Left ventricle myocardium inferior (tissue), 1 donor: ENCODE measurements around the gene HPSE. TPM values are rescaled to one million over a fixed set of nuclear protein-coding genes. Genes with fewer than 3 reads are reported as not detected.

Experiments used
- DNase-seq: peaks from one replicate; pipeline ENCODE4 v3.0.0-alpha.2; 2020
- H3K27ac ChIP-seq: fragments of 200-600 bp; replicated peaks from 2 replicates; pipeline ENCODE4 v1.8.0; 2021
- H3K27me3 ChIP-seq: fragments of 200-600 bp; 2 replicates; pipeline ENCODE4 v1.8.0; 2021; ENCODE audit warnings: low read depth
- H3K36me3 ChIP-seq: fragments of 200-600 bp; 2 replicates; pipeline ENCODE4 v1.8.0; 2021
- H3K4me1 ChIP-seq: fragments of 200-600 bp; 2 replicates; pipeline ENCODE4 v1.8.0; 2021
- H3K4me3 ChIP-seq: fragments of 200-600 bp; 2 replicates; pipeline ENCODE4 v1.8.0; 2021; ENCODE audit warnings: mild to moderate bottlenecking, moderate library complexity
- H3K9me3 ChIP-seq: fragments of 200-600 bp; replicated peaks from 2 replicates; pipeline ENCODE4 v1.8.0; 2021
- intact Hi-C: fragments of 100-400 bp; cut with micrococcal nuclease; formaldehyde crosslinking; loops from one replicate; pipeline ENCODE4 v1.11.0; 2022
- total RNA-seq: library from RNA; stranded (reverse); fragmentation: NEBNext Ultra II Directional; extraction: Animal tissue kit (Norgen Biotek cat#: 25700); gene quantifications from one replicate; pipeline ENCODE4 v1.2.1, GENCODE V29; 2021
- TF ChIP-seq, protein P1 (sequence below): fragments of 200-600 bp; IDR thresholded peaks from 2 replicates; pipeline ENCODE4 v1.8.0; 2021; ENCODE audit warnings: antibody characterized with exemption, mild to moderate bottlenecking, borderline replicate concordance
- donor health status: DM: no; HTN: yes; CAD: no; lungs with severe emphysema.

The HPSE gene
- total RNA-seq, 1 donor from 2014 or later = 1.1 TPM

DNA sequence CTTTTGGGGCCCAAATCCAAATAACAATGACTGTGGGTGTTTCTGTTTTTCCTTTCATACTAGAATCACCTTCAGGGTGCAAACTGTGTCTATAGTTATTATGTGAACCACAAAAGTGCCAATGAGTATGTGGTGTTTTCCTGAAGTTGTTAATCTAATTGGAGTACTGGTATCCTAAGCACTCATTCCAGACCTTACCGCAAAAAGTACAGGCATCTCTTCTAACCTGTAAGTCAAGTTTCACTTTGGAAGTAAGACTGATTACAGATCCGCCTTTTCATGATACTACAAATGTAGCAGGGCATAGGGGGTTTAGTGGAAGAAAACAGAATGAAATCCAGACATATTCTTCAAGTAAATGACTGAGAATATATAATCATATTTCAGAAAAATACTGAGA, 66.2 kb downstream of the HPSE start:
- TF ChIP-seq, protein P1, sequence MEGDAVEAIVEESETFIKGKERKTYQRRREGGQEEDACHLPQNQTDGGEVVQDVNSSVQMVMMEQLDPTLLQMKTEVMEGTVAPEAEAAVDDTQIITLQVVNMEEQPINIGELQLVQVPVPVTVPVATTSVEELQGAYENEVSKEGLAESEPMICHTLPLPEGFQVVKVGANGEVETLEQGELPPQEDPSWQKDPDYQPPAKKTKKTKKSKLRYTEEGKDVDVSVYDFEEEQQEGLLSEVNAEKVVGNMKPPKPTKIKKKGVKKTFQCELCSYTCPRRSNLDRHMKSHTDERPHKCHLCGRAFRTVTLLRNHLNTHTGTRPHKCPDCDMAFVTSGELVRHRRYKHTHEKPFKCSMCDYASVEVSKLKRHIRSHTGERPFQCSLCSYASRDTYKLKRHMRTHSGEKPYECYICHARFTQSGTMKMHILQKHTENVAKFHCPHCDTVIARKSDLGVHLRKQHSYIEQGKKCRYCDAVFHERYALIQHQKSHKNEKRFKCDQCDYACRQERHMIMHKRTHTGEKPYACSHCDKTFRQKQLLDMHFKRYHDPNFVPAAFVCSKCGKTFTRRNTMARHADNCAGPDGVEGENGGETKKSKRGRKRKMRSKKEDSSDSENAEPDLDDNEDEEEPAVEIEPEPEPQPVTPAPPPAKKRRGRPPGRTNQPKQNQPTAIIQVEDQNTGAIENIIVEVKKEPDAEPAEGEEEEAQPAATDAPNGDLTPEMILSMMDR = no peak
- Histone ChIP-seq H3K27ac (no peak overlapping the region), H3K36me3 (peaks cover 80% of the 10 kb centered on the region), H3K4me3 (no peak overlapping the region), H3K9me3 (no peaks in the 10 kb centered on the region), H3K4me1 (no peaks in the 10 kb centered on the region), H3K27me3 (no peaks in the 10 kb centered on the region)
- no peak for DNase-seq
- intact Hi-C loops = loop anchor here (10.0 kb wide), 1 partner anchor 214 kb away; no protein-coding TSS in a partner anchor

DNA sequence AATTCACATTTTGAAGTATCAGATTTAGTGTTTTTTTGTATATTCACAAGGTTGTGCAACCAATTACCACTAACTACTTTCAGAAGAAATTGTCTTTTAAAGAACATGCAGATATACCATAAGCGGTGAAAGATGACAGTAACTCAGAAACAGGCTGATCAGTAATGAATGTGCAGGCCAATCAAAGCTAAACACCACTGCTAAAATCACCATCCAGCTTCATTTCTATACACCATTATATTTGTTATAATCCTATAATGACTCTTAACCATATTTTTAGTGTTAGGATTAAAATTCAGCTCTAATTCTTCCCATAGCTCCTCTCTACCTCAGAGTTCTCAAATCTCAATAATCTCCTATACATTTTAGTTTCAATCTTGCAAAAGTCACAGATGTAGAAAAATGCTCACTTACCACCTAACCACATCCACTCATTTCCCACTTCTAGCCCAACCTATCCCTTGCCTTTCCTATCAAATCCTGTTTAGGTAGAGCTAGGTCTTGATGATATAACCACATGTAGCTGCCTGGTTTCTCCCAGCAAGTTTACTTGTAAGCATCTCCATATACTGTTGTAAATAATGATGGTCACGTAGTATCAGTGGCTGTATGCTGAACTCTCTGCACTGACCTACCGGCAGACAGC, 66.7 kb downstream of the HPSE start:
- intact Hi-C loops = loop anchor here (10.0 kb wide), 1 partner anchor 213 kb away; no protein-coding TSS in a partner anchor
- TF ChIP-seq, protein P1 = no peak
- DNase-seq = no peak
- no peaks in the 10 kb centered on the region for H3K9me3 ChIP-seq
- peaks cover 78% of the 10 kb centered on the region for H3K36me3 ChIP-seq
- no peaks in the 10 kb centered on the region for H3K4me1 ChIP-seq
- no peak overlapping the region for H3K27ac ChIP-seq
- no peaks in the 10 kb centered on the region for H3K27me3 ChIP-seq
- H3K4me3 ChIP-seq = no peak overlapping the region

DNA sequence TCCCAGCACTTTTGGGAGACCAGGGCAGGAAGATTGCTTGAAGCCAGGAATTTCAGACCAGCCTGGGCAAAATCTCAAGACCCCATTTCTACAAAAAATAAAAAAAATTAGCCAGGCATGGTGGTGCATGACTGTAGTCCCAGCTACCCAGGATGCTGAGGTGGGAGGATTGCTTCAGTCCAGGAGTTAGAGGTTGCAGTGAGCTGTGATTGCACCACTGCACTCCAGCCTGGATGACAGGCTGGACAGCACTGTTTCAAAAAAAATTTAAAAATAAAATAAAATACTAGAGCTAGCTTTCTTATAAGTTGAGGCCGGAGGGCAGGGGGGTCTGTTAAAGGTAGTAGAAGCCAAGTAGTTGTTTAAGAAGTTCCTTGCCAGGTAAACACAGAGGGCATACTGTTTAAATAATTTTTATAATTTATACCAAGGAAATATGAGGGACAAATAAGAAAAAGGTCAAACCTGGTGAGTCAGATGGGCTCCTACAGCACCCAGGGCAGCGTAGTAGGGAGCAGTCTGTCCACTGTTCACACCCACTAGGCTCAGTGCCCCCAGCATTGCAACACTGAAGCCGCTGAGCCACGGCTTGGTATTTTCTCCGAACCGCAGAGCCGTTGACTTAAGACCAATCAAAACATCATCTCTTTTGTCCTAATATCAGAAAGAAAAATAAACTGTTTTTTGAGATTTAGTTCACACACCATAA, 67.4 kb downstream of the HPSE start:
- Histone ChIP-seq H3K9me3 (no peaks in the 10 kb centered on the region), H3K36me3 (peaks cover 76% of the 10 kb centered on the region), H3K27ac (no peak overlapping the region), H3K4me3 (no peak overlapping the region), H3K4me1 (no peaks in the 10 kb centered on the region), H3K27me3 (no peaks in the 10 kb centered on the region)
- intact Hi-C loops = loop anchor here (10.0 kb wide), 1 partner anchor 212 kb away; no protein-coding TSS in a partner anchor
- TF ChIP-seq, protein P1 = no peak
- no peak for DNase-seq

DNA sequence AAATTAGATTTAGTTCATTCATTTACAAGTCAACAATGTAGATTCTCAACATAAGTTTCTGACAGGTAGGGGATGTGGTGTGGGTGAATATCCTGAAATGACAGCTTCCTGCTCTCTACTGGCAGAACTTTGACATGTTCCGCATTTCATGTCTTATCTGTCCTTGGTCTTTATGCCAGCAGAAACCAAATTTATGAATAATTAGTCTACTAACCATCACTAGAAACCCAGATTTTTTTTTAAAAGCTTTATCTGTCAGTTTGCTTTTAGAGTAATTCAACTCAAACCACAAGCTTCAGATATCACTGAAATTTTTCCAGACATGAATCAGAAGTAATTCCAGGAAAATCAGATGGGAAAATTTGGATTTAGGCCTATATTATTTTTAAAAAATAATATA, 68.0 kb downstream of the HPSE start:
- peaks cover 77% of the 10 kb centered on the region for H3K36me3 ChIP-seq
- intact Hi-C loops = loop anchor here (10.0 kb wide), 1 partner anchor 212 kb away; no protein-coding TSS in a partner anchor
- TF ChIP-seq, protein P1 = no peak

DNA sequence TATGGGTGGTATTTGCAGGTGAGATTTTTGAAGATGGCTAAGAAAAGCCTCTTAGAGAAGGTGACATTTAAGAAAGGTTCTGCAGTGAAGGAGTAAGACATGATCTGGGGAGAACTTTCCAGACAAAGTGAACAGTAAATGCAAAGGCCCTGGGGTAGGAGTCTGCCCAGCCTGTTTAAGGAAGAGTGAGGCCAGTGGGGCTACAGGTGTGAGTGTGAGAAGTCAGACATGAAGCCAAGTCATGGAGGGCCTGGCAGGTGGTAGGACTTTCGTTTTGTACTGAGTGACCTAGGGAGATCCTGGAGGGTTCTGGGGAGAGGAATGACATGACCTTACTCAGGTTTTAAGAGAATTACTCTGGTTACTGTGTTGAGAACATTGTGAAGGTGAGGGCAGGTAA, 71.5 kb downstream of the HPSE start:
- H3K36me3 ChIP-seq = peaks cover 61% of the 10 kb centered on the region

More for the DNA sequence above, 68.0 kb downstream of the HPSE start:
- H3K27ac ChIP-seq = no peak overlapping the region
- no peak overlapping the region for H3K4me3 ChIP-seq
- no peaks in the 10 kb centered on the region for H3K9me3 ChIP-seq
- H3K27me3 ChIP-seq = no peaks in the 10 kb centered on the region
- DNase-seq = no peak
- no peaks in the 10 kb centered on the region for H3K4me1 ChIP-seq

More for the DNA sequence above, 71.5 kb downstream of the HPSE start:
- H3K4me3 ChIP-seq = no peak overlapping the region
- TF ChIP-seq, protein P1 = no peak
- DNase-seq = no peak
- intact Hi-C loops = loop anchor here (10.0 kb wide), 1 partner anchor 208 kb away; no protein-coding TSS in a partner anchor
- peaks cover 16% of the 10 kb centered on the region for H3K4me1 ChIP-seq
- no peak overlapping the region for H3K27ac ChIP-seq
- H3K9me3 ChIP-seq = no peaks in the 10 kb centered on the region
- no peaks in the 10 kb centered on the region for H3K27me3 ChIP-seq
